Measurements from ENCODE around the gene KPNA6. TPM values are rescaled to one million over a fixed set of nuclear protein-coding genes. Genes with fewer than 3 reads are reported as not detected.

Gene KPNA6
- total and polyA plus RNA-seq, 2 of the 4 experiments (the other 2 are of a cell fraction) = 27.0 to 50.7 TPM

DNA sequence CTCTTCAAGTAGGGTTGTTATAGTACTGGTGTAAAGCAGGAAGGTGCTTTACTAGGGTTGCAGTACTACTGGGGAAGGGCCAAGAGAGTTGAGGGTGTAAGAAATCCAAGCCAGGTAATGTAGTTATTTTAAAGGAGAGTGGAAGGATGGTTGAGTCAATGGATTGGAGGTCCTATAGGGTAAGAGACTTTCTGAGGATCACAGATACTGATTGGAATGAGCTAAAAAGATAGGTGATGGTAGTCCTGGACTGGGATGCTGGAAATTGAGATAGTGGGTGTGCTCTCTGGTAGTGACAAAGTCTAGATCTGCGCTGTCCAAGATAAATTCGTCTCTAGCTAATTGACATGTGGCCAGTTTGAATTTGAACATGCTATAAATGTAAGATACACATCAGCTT, 78.6 kb downstream of the KPNA6 start:
- Histone ChIP-seq H3K9me1 (ENCODE audit: insufficient read depth, low read length) (peaks cover 10% of the 10 kb centered on the region; the same call in 1 of the 2 replicates), H3K4ac (ENCODE audit: low read depth, low read length) (no peak overlapping the region), H4K91ac (ENCODE audit: insufficient read depth, low read depth, low read length) (0 out of 2 replicates have a peak overlapping the region, but pooled peaks have one; percentile 15), H3K27ac (ENCODE audit: insufficient read depth, low read length) (no peak overlapping the region), H3K79me1 (ENCODE audit: low read depth in 1 of 2, low read length in 2 of 2) (peaks cover 35 to 70% of the 10 kb centered on the region in 2 experiments), H3K27me3 (ENCODE audit: control insufficient read depth, insufficient read depth, low read length) (no peaks in the 10 kb centered on the region), H3K14ac (replicated peaks; ENCODE audit: low read depth, low read length) (no peak overlapping the region), H4K5ac (ENCODE audit: low read depth, low read length) (no peak overlapping the region), H2AK5ac (ENCODE audit: low read depth, low read length) (no peak overlapping the region), H3K18ac (ENCODE audit: low read depth, low read length) (no peak overlapping the region), H2BK15ac (ENCODE audit: low read depth, low read length) (no peak overlapping the region), H2AK9ac (replicated peaks; ENCODE audit: low read depth, low read length, poor library complexity) (no peak overlapping the region), H4K8ac (ENCODE audit: low read depth in 2 of 2, low read length in 2 of 2) (no peak overlapping the region; a peak in 1 of 4 replicates), H3K9me3 (ENCODE audit: control insufficient read depth, insufficient read depth, low read length) (no peaks in the 10 kb centered on the region), H3K56ac (ENCODE audit: extremely low read depth, insufficient read depth, low read length) (no peak overlapping the region), H3K4me3 (ENCODE audit: insufficient read depth, low read depth, low read length) (no peak overlapping the region), H3K9ac (ENCODE audit: low read depth, low read length) (no peak overlapping the region), H2BK20ac (ENCODE audit: low read depth, low read length) (no peak overlapping the region), H3K36me3 (ENCODE audit: control insufficient read depth, insufficient read depth, low read length) (peaks cover 73% of the 10 kb centered on the region), H2BK120ac (ENCODE audit: low read depth, low read length) (no peak overlapping the region; the same call in 1 of the 2 replicates), H2BK5ac (ENCODE audit: low read depth, low read length, poor library complexity, severe bottlenecking) (no peak overlapping the region), H4K20me1 (ENCODE audit: insufficient read depth, low read length) (peaks cover 48% of the 10 kb centered on the region), H3K23ac (ENCODE audit: low read depth, low read length) (peak overlapping the region; percentile 52; the same call in 1 of the 2 replicates), H2AFZ (replicated peaks; ENCODE audit: low read length, poor library complexity) (no peak overlapping the region), H3K4me1 (ENCODE audit: control insufficient read depth, insufficient read depth, low read length) (peaks cover 16% of the 10 kb centered on the region), H3K4me2 (ENCODE audit: low read depth, low read length) (no peak overlapping the region)
- in situ Hi-C loops (cut with MboI; ENCODE audit: low sequenced_read_pairs) = no loop called here
- POLR2A ChIA-PET (ENCODE audit: unreplicated experiment) = no interaction called here
- ATAC-seq (ENCODE audit: low read depth) = no peak
- dilution Hi-C loops (cut with HindIII; ENCODE audit: low sequenced_read_pairs, unreplicated experiment) = no loop called here
- DNase-seq = no peak
- CTCF ChIA-PET = no interaction called here
- WGBS, 2 experiments (ENCODE audit: extremely low coverage in 2 of 2, insufficient read length in 1 of 2) = no CpG with 5 or more reads among the region's 2 CpGs
- intact Hi-C loops (cut with micrococcal nuclease) = no loop called here
- BruUV-seq (replicated peaks) = no TSS peak
- TF ChIP-seq, protein P1, sequence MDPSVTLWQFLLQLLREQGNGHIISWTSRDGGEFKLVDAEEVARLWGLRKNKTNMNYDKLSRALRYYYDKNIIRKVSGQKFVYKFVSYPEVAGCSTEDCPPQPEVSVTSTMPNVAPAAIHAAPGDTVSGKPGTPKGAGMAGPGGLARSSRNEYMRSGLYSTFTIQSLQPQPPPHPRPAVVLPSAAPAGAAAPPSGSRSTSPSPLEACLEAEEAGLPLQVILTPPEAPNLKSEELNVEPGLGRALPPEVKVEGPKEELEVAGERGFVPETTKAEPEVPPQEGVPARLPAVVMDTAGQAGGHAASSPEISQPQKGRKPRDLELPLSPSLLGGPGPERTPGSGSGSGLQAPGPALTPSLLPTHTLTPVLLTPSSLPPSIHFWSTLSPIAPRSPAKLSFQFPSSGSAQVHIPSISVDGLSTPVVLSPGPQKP (IDR thresholded peaks at IDR 0.05; ENCODE audit: borderline replicate concordance, low read depth, low read length) = no peak
- TF ChIP-seq RCOR1 (IDR thresholded peaks at IDR 0.05; ENCODE audit: insufficient replicate concordance, low read length) = no peak
- no peak for TF ChIP-seq CHD1 (IDR thresholded peaks at IDR 0.05; ENCODE audit: low read depth, low read length)
- TF ChIP-seq, protein P2, sequence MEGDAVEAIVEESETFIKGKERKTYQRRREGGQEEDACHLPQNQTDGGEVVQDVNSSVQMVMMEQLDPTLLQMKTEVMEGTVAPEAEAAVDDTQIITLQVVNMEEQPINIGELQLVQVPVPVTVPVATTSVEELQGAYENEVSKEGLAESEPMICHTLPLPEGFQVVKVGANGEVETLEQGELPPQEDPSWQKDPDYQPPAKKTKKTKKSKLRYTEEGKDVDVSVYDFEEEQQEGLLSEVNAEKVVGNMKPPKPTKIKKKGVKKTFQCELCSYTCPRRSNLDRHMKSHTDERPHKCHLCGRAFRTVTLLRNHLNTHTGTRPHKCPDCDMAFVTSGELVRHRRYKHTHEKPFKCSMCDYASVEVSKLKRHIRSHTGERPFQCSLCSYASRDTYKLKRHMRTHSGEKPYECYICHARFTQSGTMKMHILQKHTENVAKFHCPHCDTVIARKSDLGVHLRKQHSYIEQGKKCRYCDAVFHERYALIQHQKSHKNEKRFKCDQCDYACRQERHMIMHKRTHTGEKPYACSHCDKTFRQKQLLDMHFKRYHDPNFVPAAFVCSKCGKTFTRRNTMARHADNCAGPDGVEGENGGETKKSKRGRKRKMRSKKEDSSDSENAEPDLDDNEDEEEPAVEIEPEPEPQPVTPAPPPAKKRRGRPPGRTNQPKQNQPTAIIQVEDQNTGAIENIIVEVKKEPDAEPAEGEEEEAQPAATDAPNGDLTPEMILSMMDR (conservative IDR thresholded peaks at IDR 0.05; ENCODE audit: low read depth, low read length) = no peak
- TF ChIP-seq MXI1 (IDR thresholded peaks at IDR 0.05; ENCODE audit: borderline replicate concordance, low read depth, low read length) = no peak
- no peak for TF ChIP-seq MAFK (IDR thresholded peaks at IDR 0.05; ENCODE audit: low read depth, low read length)
- no peak for TF ChIP-seq NFE2L2 (IDR thresholded peaks at IDR 0.05; ENCODE audit: low read depth, low read length)
- no peak for TF ChIP-seq BHLHE40 (IDR thresholded peaks at IDR 0.05; ENCODE audit: low read depth, low read length)
- no peak for TF ChIP-seq CEBPB (IDR thresholded peaks at IDR 0.05; ENCODE audit: low read depth, low read length)
- TF ChIP-seq FOS (IDR thresholded peaks at IDR 0.05; ENCODE audit: low read depth, low read length) = no peak
- TF ChIP-seq, protein P3, sequence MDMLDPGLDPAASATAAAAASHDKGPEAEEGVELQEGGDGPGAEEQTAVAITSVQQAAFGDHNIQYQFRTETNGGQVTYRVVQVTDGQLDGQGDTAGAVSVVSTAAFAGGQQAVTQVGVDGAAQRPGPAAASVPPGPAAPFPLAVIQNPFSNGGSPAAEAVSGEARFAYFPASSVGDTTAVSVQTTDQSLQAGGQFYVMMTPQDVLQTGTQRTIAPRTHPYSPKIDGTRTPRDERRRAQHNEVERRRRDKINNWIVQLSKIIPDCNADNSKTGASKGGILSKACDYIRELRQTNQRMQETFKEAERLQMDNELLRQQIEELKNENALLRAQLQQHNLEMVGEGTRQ (IDR thresholded peaks at IDR 0.05; ENCODE audit: low read depth, low read length) = no peak
- TF ChIP-seq RAD21 (IDR thresholded peaks at IDR 0.05; ENCODE audit: low read length) = no peak
- TF ChIP-seq RFX5 (IDR thresholded peaks at IDR 0.05; ENCODE audit: low read depth, low read length) = no peak

All from IMR-90 (cell line).